GM19043 (cell line): ENCODE measurements around the gene IRF1.

Source experiments
- ATAC-seq: cut with Tn5 transposase; IDR thresholded peaks from one replicate; pipeline ENCODE4 v1.9.1; 2021; ENCODE audit warnings: low read depth; ENCODE audit not compliant: unreplicated experiment

Gene IRF1

GRCh38 chr5:132463811-132464155 is 26.8 kb downstream of the IRF1 start:
- ATAC-seq = no peak

- no peak for ATAC-seq
Measured at GRCh38 chr5:132462856-132463745, 27.5 kb downstream of the IRF1 start.

GRCh38 chr5:132462333-132462732 is 28.2 kb downstream of the IRF1 start:
- ATAC-seq = no peak

DNA sequence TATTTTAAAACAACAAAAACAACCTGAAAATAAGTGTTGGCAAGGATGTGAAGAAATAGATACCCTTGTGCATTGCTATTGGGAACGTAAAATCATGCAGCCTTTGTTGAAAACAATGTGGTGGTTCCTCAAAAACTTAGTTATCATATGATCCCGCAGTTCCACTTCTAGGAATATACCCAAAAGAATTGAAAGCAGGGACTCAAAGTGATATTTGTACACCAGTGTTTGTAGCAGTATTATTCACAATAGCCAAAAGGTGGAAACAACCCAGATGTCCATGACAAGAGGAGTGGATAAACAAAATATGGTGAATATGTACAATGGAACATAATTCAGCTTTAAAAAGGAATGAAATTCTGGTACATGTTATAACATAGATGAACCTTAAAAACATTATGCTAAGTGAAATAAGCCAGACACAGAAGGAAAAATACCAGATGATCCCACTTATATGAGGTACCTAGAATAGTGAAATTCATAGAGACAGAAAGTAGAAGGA is 29.0 kb downstream of the IRF1 start:
- ATAC-seq = no peak

- ATAC-seq = no peak
Measured at GRCh38 chr5:132460846-132461568, 29.6 kb downstream of the IRF1 start.

DNA sequence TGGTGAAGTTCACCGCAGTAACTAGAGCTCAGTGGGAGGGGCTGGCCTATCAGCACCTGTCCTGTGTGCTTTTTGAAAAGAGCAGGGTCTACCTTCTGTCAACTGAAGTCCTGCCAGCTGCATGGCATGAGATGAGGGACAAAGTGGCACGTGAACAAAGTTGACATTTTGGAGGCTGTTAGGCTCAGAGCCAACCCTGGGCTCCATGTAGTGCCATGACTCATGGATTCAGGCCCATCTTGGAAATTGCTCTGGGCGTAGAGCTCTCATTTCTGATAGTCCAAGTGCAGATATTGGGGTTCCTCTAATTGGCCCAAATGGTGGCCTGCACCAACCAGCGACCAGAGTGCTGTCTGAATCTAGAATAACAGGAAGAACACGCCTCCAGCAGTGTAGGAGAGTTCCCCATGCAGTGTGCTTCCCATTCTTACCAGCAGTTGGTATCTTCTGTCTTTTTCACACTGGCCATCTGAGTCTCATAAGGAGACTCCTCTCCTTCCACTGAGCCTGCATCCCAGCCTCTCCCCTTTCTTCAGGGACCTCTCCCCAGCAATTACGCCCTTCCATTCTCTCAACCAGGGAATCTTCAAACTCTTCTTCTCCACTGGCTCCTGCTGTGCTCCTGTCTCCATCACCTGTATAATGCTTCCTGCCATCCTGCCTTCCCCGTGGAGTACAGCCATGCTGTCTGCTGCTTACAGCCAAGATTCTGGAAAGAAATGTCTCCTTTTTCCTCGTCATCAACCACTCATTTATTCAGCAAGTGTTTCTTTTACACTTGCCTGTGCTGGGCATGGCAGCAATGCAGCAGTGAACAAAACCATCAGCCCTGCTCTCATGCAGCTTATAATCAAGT is 30.4 kb downstream of the IRF1 start:
- ATAC-seq = no peak

GRCh38 chr5:132459031-132459982 is 31.3 kb downstream of the IRF1 start:
- ATAC-seq = no peak

DNA sequence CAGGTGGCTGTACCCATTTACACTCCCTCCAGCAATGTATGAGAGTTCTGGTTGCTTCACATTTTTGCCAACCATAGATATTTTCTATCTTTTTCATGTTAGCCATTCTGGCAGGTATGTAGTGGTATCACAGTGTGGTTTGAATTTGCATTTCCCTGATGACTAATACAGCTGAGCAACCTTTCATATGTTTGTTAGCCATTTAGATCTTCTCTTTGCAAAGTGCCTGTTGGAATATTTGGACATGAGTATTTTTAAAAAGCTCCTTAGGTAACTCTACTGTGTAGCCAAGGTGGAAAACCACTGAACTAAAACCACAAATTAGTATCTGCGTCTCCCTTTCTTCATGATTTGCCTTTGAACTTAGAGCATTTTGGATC is 31.9 kb downstream of the IRF1 start:
- peak; percentile 38 for ATAC-seq

DNA sequence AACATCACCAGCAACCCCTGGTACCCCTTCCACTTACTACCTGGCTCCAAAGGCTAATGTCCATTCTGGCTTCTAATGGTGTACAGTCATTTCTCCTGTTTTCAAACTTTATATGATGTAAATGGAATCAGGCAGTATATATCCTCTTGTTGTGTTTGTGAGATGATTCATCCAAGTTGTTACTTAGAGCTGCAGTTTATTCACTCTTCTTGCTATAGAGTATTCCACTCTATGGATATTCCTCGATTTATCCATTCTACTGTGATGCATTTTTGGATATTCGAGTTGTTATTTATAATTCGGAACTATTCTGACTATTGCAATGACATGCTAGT is 32.4 kb downstream of the IRF1 start:
- ATAC-seq = no peak

GRCh38 chr5:132457371-132458225 is 33.0 kb downstream of the IRF1 start:
- ATAC-seq = peak; percentile 20

- peak; percentile 27 for ATAC-seq
Measured at GRCh38 chr5:132456987-132457361, 33.6 kb downstream of the IRF1 start.

DNA sequence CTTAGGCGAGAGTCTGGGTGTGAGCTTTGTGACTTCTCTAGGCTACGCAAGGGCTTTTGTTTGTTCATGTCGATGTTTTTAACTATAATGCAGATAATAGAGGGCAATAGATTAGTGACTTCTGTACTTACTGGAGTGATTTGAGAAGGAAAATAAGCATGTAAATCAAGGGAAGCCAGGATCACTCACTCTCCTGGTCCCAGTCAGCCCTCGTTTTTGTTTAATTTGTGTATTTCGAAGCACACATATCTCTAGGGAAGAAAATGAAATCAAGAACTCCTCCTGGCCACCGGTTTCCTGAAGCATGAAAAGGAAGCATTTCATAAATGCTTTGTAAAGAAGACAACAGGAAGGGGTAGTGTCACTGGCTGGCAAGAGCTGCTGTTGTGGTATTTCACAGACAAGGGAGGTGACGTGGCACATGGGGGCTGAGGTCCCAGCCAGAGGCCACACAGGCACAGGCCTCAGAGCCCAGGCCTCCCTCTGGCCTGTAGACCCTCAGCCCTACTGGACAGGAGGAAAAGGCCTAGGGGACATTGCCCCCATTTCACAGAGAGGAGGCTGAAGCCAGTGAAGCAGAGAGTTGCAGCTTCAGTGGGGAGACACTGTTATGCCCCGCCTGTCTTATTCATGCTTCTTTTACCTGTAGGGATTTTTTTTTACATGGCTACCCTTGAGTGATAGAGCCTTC is 34.1 kb downstream of the IRF1 start:
- peak; percentile 43 for ATAC-seq

- no peak for ATAC-seq
Measured at GRCh38 chr5:132455614-132456115, 34.9 kb downstream of the IRF1 start.

DNA sequence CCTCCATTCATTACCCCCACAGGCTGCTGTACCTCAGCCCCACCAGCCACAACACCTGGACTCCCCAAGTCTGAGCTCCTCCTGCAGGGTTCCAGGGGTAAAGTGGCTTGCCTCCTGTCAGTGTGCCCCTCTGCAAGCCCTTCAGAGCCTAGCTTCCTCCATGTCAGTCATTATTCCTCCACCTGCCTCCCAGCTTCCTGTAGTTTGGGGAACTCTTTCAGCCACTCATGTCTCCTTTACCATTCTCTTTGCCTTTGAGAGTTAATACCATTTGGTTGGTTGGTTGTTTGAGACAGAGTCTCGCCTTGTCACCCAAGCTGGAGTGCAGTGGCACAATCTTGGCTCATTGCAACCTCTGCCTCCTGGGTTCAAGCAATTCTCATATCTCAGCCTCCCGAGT is 36.2 kb downstream of the IRF1 start:
- no peak for ATAC-seq

DNA sequence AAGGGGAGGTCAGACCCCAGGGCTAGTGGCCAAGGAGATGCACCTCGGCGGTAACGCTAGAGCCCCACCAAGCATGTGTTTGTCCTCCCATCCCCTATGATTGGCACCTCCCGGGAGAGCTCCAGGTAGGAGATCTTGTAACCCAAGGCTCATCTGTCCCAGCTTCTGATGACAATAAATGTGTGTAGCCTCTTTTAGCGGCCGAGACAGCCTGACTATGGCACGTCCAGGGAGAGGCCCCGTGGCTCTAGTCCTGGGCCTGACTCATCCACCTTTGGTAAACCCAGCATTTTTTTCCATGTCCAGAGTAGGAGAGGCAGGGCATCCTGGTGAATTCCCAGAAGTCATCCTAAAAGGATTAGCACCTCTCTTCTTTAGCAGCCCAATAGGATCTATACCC is 39.2 kb downstream of the IRF1 start:
- no peak for ATAC-seq

DNA sequence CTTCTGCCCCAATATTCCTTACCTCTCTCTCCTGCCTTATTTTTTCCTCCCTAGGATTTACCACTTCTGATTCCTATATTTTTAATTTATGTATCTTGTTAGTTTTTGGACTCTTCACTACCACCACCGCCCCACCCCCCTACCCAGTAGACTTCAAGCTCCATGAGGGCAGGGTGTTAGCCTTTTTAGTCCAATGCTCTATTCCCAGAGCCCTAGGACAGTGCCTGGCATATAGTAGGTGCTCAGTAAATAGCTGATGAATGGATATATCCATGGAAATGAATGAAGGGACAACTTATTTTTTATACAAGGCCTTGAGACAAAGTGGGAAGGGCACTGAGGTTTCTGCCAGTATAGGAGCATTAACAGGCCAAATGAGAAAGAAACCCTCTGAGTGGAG is 41.5 kb downstream of the IRF1 start:
- no peak for ATAC-seq

- no peak for ATAC-seq
Measured at GRCh38 chr5:132447196-132447595, 43.4 kb downstream of the IRF1 start.

- no peak for ATAC-seq
Measured at GRCh38 chr5:132446621-132447020, 44.0 kb downstream of the IRF1 start.
